GM12891 (cell line): ENCODE measurements around the gene QRICH1.

Source experiments
- DNase-seq: peaks from one replicate; pipeline ENCODE4 v3.0.0; 2011; ENCODE audit warnings: low spot score; ENCODE audit not compliant: insufficient read length
- FAIRE-seq: peaks from 2 replicates; lab custom pipeline; 2011; peaks lifted over from hg19 to GRCh38; lab: Jason Lieb, UNC
- PAX5 ChIP-seq: IDR thresholded peaks from 2 replicates; pipeline ENCODE4 v1.6.1; 2011; ENCODE audit warnings: low read length, moderate library complexity, mild to moderate bottlenecking; ENCODE audit not compliant: insufficient read depth, severe bottlenecking
- POLR2A ChIP-seq: IDR thresholded peaks from 2 replicates; pipeline ENCODE4 v1.6.1; 2011; ENCODE audit warnings: low read depth, low read length, control low read depth
- POLR2AphosphoS5 ChIP-seq: IDR thresholded peaks from 2 replicates; pipeline ENCODE4 v1.6.1; 2011; ENCODE audit warnings: low read depth, low read length, control low read depth
- POU2F2 ChIP-seq: IDR thresholded peaks from 2 replicates; pipeline ENCODE4 v1.6.1; 2011; ENCODE audit warnings: low read depth, mild to moderate bottlenecking, control low read depth, low read length, moderate library complexity
- SPI1 ChIP-seq: IDR thresholded peaks from 2 replicates; pipeline ENCODE4 v1.6.1; 2011; ENCODE audit warnings: low read depth, low read length, control low read depth
- TAF1 ChIP-seq: IDR thresholded peaks from 2 replicates; pipeline ENCODE4 v1.6.1; 2011; ENCODE audit warnings: low read depth, low read length, control low read depth

QRICH1 gene

GRCh38 chr3:49120096-49120437 lies 26.2 kb upstream of the QRICH1 start:
- no peak for DNase-seq
- FAIRE-seq: no peak
- no peak for TF ChIP-seq PAX5
- TF ChIP-seq POLR2A: no peak
- TF ChIP-seq POLR2AphosphoS5: no peak
- no peak for TF ChIP-seq TAF1
- no peak for TF ChIP-seq SPI1

GRCh38 chr3:49119439-49119838 lies 25.6 kb upstream of the QRICH1 start:
- TF ChIP-seq POLR2AphosphoS5 (no peak), SPI1 (no peak), POLR2A (no peak), PAX5 (no peak), TAF1 (no peak), POU2F2 (no peak)

GRCh38 chr3:49119036-49119435 lies 25.2 kb upstream of the QRICH1 start:
- DNase-seq (no peak), FAIRE-seq (no peak)
- TF ChIP-seq TAF1 (no peak), POLR2A (no peak), SPI1 (no peak), PAX5 (no peak), POU2F2 (no peak), POLR2AphosphoS5 (no peak)

More at GRCh38 chr3:49119439-49119838, 25.6 kb upstream of the QRICH1 start:
- DNase-seq (no peak), FAIRE-seq (no peak)

- no peak for TF ChIP-seq SPI1
- TF ChIP-seq TAF1: no peak
- TF ChIP-seq POU2F2: no peak
- no peak for TF ChIP-seq POLR2AphosphoS5
- TF ChIP-seq PAX5: no peak
- TF ChIP-seq POLR2A: no peak
- FAIRE-seq (no peak), DNase-seq (no peak)
Measured at GRCh38 chr3:49112262-49112661, 18.4 kb upstream of the QRICH1 start.

GRCh38 chr3:49111347-49111746 lies 17.5 kb upstream of the QRICH1 start:
- no peak for DNase-seq
- TF ChIP-seq POLR2AphosphoS5 (no peak), PAX5 (no peak), SPI1 (no peak), POLR2A (no peak), POU2F2 (no peak), TAF1 (no peak)
- FAIRE-seq: no peak

DNA sequence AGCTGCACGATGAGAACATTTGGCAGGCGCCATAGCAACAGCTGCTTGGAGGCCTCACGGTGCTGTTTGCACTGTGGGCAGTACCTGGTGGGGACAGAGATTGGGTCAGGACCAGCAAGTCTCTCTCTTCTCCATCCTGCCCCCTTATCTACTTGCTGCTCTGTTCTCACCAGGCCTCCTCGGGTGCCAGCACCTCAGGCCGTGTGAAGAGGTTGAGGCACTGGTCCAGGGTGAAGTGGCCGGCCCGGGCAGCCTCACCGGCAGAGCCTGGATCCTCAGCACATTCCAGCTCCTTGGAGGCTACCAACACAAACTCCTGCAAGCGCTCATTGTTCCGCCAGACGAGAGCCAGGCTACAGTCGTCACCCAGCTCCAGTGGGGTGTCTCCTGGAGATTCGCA lies 16.9 kb upstream of the QRICH1 start:
- no peak for TF ChIP-seq POLR2AphosphoS5
- no peak for TF ChIP-seq SPI1
- TF ChIP-seq POLR2A: no peak
- no peak for TF ChIP-seq POU2F2
- no peak for TF ChIP-seq PAX5
- no peak for TF ChIP-seq TAF1
- no peak for DNase-seq
- FAIRE-seq: no peak

- DNase-seq (no peak), FAIRE-seq (no peak)
- no peak for TF ChIP-seq POLR2AphosphoS5
- TF ChIP-seq SPI1: no peak
- no peak for TF ChIP-seq PAX5
- TF ChIP-seq TAF1: no peak
- TF ChIP-seq POLR2A: no peak
- TF ChIP-seq POU2F2: no peak
Measured at GRCh38 chr3:49108346-49108745, 14.5 kb upstream of the QRICH1 start.

DNA sequence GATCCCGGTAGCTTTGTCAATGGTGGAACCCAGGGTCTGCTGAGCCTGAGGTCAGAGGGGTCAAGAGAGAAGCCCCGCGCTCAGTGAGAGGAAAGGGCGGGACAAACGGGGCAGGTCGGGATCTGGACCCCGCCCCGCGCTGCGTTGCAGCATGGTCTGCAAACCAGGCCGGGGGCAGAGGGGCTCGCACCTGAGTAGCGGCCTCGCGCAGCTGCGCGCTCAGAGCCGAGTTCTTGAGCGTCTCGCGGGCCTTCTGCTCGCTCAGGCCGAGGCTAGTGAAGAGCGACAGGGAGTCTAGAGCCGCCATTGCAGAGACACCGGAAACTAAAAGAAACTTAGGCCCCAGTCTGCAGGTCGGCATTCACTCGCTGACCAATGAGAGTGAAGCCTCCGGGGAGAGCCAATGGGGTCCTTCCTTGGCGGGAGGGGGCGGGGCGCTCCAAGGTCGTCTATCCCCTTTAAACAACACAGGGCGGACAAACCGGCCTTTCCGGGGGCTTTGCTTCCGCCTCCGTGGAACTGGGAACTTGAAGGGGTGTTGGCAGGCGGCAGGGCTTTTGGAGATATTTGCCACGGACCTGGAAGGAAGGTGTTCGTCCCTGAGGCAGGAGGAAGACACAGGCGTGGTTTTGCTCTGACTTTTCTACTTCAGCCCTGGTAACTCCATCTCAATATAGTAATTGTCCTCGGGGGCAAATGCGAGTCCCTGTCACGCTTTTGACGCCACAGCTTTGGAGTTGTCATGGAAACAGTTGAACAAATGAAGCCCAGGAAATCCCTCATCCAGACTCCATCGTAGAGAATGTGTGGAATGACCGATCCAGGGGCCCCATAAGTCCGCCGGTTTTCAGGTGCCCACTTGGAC lies 10.8 kb upstream of the QRICH1 start, which contains the start of gene QARS1:
QARS1 (minus strand) TSS at position 331 of the 865 bp plus-strand sequence; CDS start at position 307, 24 bp downstream.
- TF ChIP-seq POLR2AphosphoS5 (peak; percentile 88), PAX5 (no peak), POLR2A (peak; percentile 94), POU2F2 (no peak; the same call in 1 of the 2 replicates), SPI1 (no peak), TAF1 (peak; percentile 97)
- DNase-seq (peak; percentile 98), FAIRE-seq (peak; percentile 92)

GRCh38 chr3:49104052-49104426 lies 10.2 kb upstream of the QRICH1 start:
- FAIRE-seq: no peak

More at GRCh38 chr3:49104052-49104426, 10.2 kb upstream of the QRICH1 start:
- no peak for DNase-seq
- TF ChIP-seq POU2F2: no peak
- TF ChIP-seq PAX5: no peak
- no peak for TF ChIP-seq TAF1
